ENCODE data around the gene CDH23.

Gene CDH23

GRCh38 chr10:71678057-71678805 is 281.5 kb downstream of the CDH23 start:
- DNase-seq (ENCODE audit: low spot score) (no peak), ATAC-seq (ENCODE audit: low read depth) (no peak)
- no peaks in the 10 kb centered on the region for H3K4me1 ChIP-seq (ENCODE audit: insufficient read depth, poor library complexity, severe bottlenecking)
- no peak overlapping the region for H3K27ac ChIP-seq (ENCODE audit: poor library complexity, severe bottlenecking)
- TF ChIP-seq CTCF (IDR thresholded peaks at IDR 0.05; ENCODE audit: poor library complexity, severe bottlenecking): no peak
- no peak overlapping the region for H3K4me3 ChIP-seq (ENCODE audit: severe bottlenecking)
- H3K27me3 ChIP-seq (ENCODE audit: insufficient read depth, poor library complexity, severe bottlenecking): no peaks in the 10 kb centered on the region
- H3K9me3 ChIP-seq (ENCODE audit: severe bottlenecking): no peaks in the 10 kb centered on the region
- no peaks in the 10 kb centered on the region for H3K36me3 ChIP-seq (ENCODE audit: low read depth)

GRCh38 chr10:71679425-71679824 is 282.7 kb downstream of the CDH23 start:
- ATAC-seq (ENCODE audit: low read depth) (no peak), DNase-seq (ENCODE audit: low spot score) (no peak)
- Histone ChIP-seq H3K27me3 (ENCODE audit: insufficient read depth, poor library complexity, severe bottlenecking) (no peaks in the 10 kb centered on the region), H3K9me3 (ENCODE audit: severe bottlenecking) (no peaks in the 10 kb centered on the region), H3K4me1 (ENCODE audit: insufficient read depth, poor library complexity, severe bottlenecking) (no peaks in the 10 kb centered on the region), H3K36me3 (ENCODE audit: low read depth) (no peaks in the 10 kb centered on the region), H3K4me3 (ENCODE audit: severe bottlenecking) (no peak overlapping the region), H3K27ac (ENCODE audit: poor library complexity, severe bottlenecking) (no peak overlapping the region)
- no peak for TF ChIP-seq CTCF (IDR thresholded peaks at IDR 0.05; ENCODE audit: poor library complexity, severe bottlenecking)

- Histone ChIP-seq H3K27ac (ENCODE audit: poor library complexity, severe bottlenecking) (no peak overlapping the region), H3K4me3 (ENCODE audit: severe bottlenecking) (no peak overlapping the region), H3K4me1 (ENCODE audit: insufficient read depth, poor library complexity, severe bottlenecking) (no peaks in the 10 kb centered on the region), H3K27me3 (ENCODE audit: insufficient read depth, poor library complexity, severe bottlenecking) (no peaks in the 10 kb centered on the region), H3K9me3 (ENCODE audit: severe bottlenecking) (no peaks in the 10 kb centered on the region), H3K36me3 (ENCODE audit: low read depth) (no peaks in the 10 kb centered on the region)
- ATAC-seq (ENCODE audit: low read depth) (no peak), DNase-seq (ENCODE audit: low spot score) (no peak)
- TF ChIP-seq CTCF (IDR thresholded peaks at IDR 0.05; ENCODE audit: poor library complexity, severe bottlenecking): no peak
These were observed 285.3 kb downstream of the CDH23 start for GRCh38 chr10:71681977-71682376.

GRCh38 chr10:71683301-71683700 is 286.6 kb downstream of the CDH23 start:
- no peak overlapping the region for H3K27ac ChIP-seq (ENCODE audit: poor library complexity, severe bottlenecking)
- no peaks in the 10 kb centered on the region for H3K27me3 ChIP-seq (ENCODE audit: insufficient read depth, poor library complexity, severe bottlenecking)
- DNase-seq (ENCODE audit: low spot score) (no peak), ATAC-seq (ENCODE audit: low read depth) (no peak)
- H3K9me3 ChIP-seq (ENCODE audit: severe bottlenecking): no peaks in the 10 kb centered on the region
- no peak overlapping the region for H3K4me3 ChIP-seq (ENCODE audit: severe bottlenecking)
- H3K4me1 ChIP-seq (ENCODE audit: insufficient read depth, poor library complexity, severe bottlenecking): no peaks in the 10 kb centered on the region
- no peaks in the 10 kb centered on the region for H3K36me3 ChIP-seq (ENCODE audit: low read depth)
- TF ChIP-seq CTCF (IDR thresholded peaks at IDR 0.05; ENCODE audit: poor library complexity, severe bottlenecking): no peak
